Activated T-cell treated with anti-CD3 and anti-CD28 coated beads, Interleukin-2, amount 50 U/mL, for 4 hours (primary cell): ENCODE results near the gene CILP2. TPM values are rescaled to one million over a fixed set of nuclear protein-coding genes. Genes with fewer than 3 reads are reported as not detected.

Source experiments
- ATAC-seq, 2 donors: fragments of 200-7000 bp; cut with Tn5 transposase; one replicate each; pipeline ENCODE4 v1.10.0; 2021
- DNase-seq: peaks from one replicate; pipeline ENCODE4 v3.0.0-alpha.2; 2020
- H3K27me3 Mint-ChIP-seq: one replicate; pipeline ENCODE4 v1.8.0; 2021; ENCODE audit warnings: low read depth, mixed read lengths
- H3K36me3 Mint-ChIP-seq: one replicate; pipeline ENCODE4 v1.8.0; 2022; ENCODE audit warnings: mixed read lengths; ENCODE audit not compliant: insufficient read depth
- H3K4me1 Mint-ChIP-seq: one replicate; pipeline ENCODE4 v1.8.0; 2021; ENCODE audit warnings: low read depth, mixed read lengths
- H3K4me3 Mint-ChIP-seq: one replicate; pipeline ENCODE4 v1.8.0; 2021; ENCODE audit warnings: mild to moderate bottlenecking, moderate library complexity, mixed read lengths
- H3K9me3 Mint-ChIP-seq: one replicate; pipeline ENCODE4 v1.8.0; 2021; ENCODE audit warnings: mixed read lengths
- total RNA-seq, 3 donors: library from RNA; stranded (reverse); gene quantifications; one replicate each; pipeline ENCODE4 v1.2.1, GENCODE V29; 2021

Gene CILP2
- total RNA-seq, 3 donors from 2014 or later: 0.13 to 0.19 (median 0.18) TPM

GRCh38 chr19:19554074-19555023 is 16.3 kb downstream of the CILP2 start:
- Mint-ChIP-seq H3K9me3 (no peaks in the 10 kb centered on the region), H3K4me3 (no peak overlapping the region), H3K4me1 (peaks cover 6% of the 10 kb centered on the region), H3K36me3 (peaks cover 2% of the 10 kb centered on the region), H3K27me3 (no peaks in the 10 kb centered on the region)
- DNase-seq (peak; percentile 59), ATAC-seq (peak; percentile 76)

GRCh38 chr19:19558055-19558454 is 20.0 kb downstream of the CILP2 start:
- DNase-seq: no peak
- no peaks in the 10 kb centered on the region for H3K27me3 Mint-ChIP-seq
- H3K4me1 Mint-ChIP-seq: peaks cover 15% of the 10 kb centered on the region
- no peak for ATAC-seq
- H3K36me3 Mint-ChIP-seq: peaks cover 6% of the 10 kb centered on the region
- H3K4me3 Mint-ChIP-seq: no peak overlapping the region
- no peaks in the 10 kb centered on the region for H3K9me3 Mint-ChIP-seq

GRCh38 chr19:19558636-19559035 is 20.6 kb downstream of the CILP2 start:
- Mint-ChIP-seq H3K9me3 (no peaks in the 10 kb centered on the region), H3K36me3 (peaks cover 6% of the 10 kb centered on the region), H3K4me1 (peaks cover 16% of the 10 kb centered on the region), H3K4me3 (no peak overlapping the region), H3K27me3 (no peaks in the 10 kb centered on the region)
- ATAC-seq (no peak), DNase-seq (no peak)

- DNase-seq (no peak), ATAC-seq (no peak)
- H3K27me3 Mint-ChIP-seq: no peaks in the 10 kb centered on the region
- peaks cover 15% of the 10 kb centered on the region for H3K4me1 Mint-ChIP-seq
- H3K36me3 Mint-ChIP-seq: peaks cover 10% of the 10 kb centered on the region
- H3K9me3 Mint-ChIP-seq: no peaks in the 10 kb centered on the region
- H3K4me3 Mint-ChIP-seq: no peak overlapping the region
These were observed 21.9 kb downstream of the CILP2 start for GRCh38 chr19:19559931-19560330.

- Mint-ChIP-seq H3K9me3 (no peaks in the 10 kb centered on the region), H3K36me3 (peaks cover 15% of the 10 kb centered on the region), H3K4me1 (peaks cover 15% of the 10 kb centered on the region), H3K4me3 (no peak overlapping the region), H3K27me3 (no peaks in the 10 kb centered on the region)
- DNase-seq: no peak
- ATAC-seq: no peak
These were observed 24.0 kb downstream of the CILP2 start for GRCh38 chr19:19561946-19562664.

GRCh38 chr19:19562665-19563347 is 24.7 kb downstream of the CILP2 start:
- H3K36me3 Mint-ChIP-seq: peaks cover 17% of the 10 kb centered on the region
- H3K27me3 Mint-ChIP-seq: no peaks in the 10 kb centered on the region
- peaks cover 15% of the 10 kb centered on the region for H3K4me1 Mint-ChIP-seq
- ATAC-seq (peak; percentile 60 to 65), DNase-seq (peak; percentile 35)
- H3K9me3 Mint-ChIP-seq: no peaks in the 10 kb centered on the region
- H3K4me3 Mint-ChIP-seq: no peak overlapping the region

GRCh38 chr19:19563348-19563848 is 25.3 kb downstream of the CILP2 start:
- Mint-ChIP-seq H3K4me1 (peaks cover 15% of the 10 kb centered on the region), H3K36me3 (peaks cover 17% of the 10 kb centered on the region), H3K27me3 (no peaks in the 10 kb centered on the region), H3K9me3 (no peaks in the 10 kb centered on the region), H3K4me3 (no peak overlapping the region)
- no peak for ATAC-seq
- no peak for DNase-seq

GRCh38 chr19:19566306-19566705 is 28.2 kb downstream of the CILP2 start:
- no peak for DNase-seq

GRCh38 chr19:19567391-19567790 is 29.3 kb downstream of the CILP2 start:
- Mint-ChIP-seq H3K9me3 (no peaks in the 10 kb centered on the region), H3K27me3 (no peaks in the 10 kb centered on the region), H3K4me3 (no peak overlapping the region), H3K4me1 (peaks cover 2% of the 10 kb centered on the region), H3K36me3 (peaks cover 22% of the 10 kb centered on the region)
- ATAC-seq (no peak), DNase-seq (no peak)

More at GRCh38 chr19:19566306-19566705, 28.2 kb downstream of the CILP2 start:
- no peaks in the 10 kb centered on the region for H3K27me3 Mint-ChIP-seq
- no peaks in the 10 kb centered on the region for H3K9me3 Mint-ChIP-seq
- ATAC-seq: no peak
- peaks cover 26% of the 10 kb centered on the region for H3K36me3 Mint-ChIP-seq
- H3K4me1 Mint-ChIP-seq: peaks cover 2% of the 10 kb centered on the region
- no peak overlapping the region for H3K4me3 Mint-ChIP-seq

- DNase-seq: no peak
- Mint-ChIP-seq H3K9me3 (no peaks in the 10 kb centered on the region), H3K4me1 (no peaks in the 10 kb centered on the region), H3K27me3 (no peaks in the 10 kb centered on the region), H3K36me3 (peaks cover 22% of the 10 kb centered on the region), H3K4me3 (no peak overlapping the region)
- no peak for ATAC-seq
These were observed 31.0 kb downstream of the CILP2 start for GRCh38 chr19:19568802-19569756.

GRCh38 chr19:19570571-19570970 is 32.5 kb downstream of the CILP2 start:
- Mint-ChIP-seq H3K4me3 (no peak overlapping the region), H3K4me1 (no peaks in the 10 kb centered on the region), H3K9me3 (no peaks in the 10 kb centered on the region), H3K27me3 (no peaks in the 10 kb centered on the region), H3K36me3 (peaks cover 13% of the 10 kb centered on the region)
- ATAC-seq (no peak), DNase-seq (no peak)

GRCh38 chr19:19571071-19571786 is 33.2 kb downstream of the CILP2 start:
- Mint-ChIP-seq H3K4me3 (no peak overlapping the region), H3K9me3 (no peaks in the 10 kb centered on the region), H3K27me3 (no peaks in the 10 kb centered on the region), H3K36me3 (peaks cover 13% of the 10 kb centered on the region), H3K4me1 (no peaks in the 10 kb centered on the region)
- ATAC-seq (no peak), DNase-seq (no peak)

- DNase-seq: no peak
- ATAC-seq: no peak
- Mint-ChIP-seq H3K4me3 (no peak overlapping the region), H3K9me3 (no peaks in the 10 kb centered on the region), H3K27me3 (no peaks in the 10 kb centered on the region), H3K36me3 (peaks cover 5% of the 10 kb centered on the region), H3K4me1 (peaks cover 1% of the 10 kb centered on the region)
These were observed 37.3 kb downstream of the CILP2 start for GRCh38 chr19:19575411-19575810.
